ENCODE data around the gene CDH22.

Gene CDH22

GRCh38 chr20:46133886-46134654 lies 174.2 kb downstream of the CDH22 start:
- DNase-seq = no peak

- DNase-seq = peak; percentile 18
These were observed 175.6 kb downstream of the CDH22 start for GRCh38 chr20:46132705-46133120.

- no peak for DNase-seq
These were observed 176.9 kb downstream of the CDH22 start for GRCh38 chr20:46131396-46131795.

GRCh38 chr20:46130534-46130933 lies 177.8 kb downstream of the CDH22 start:
- peak; percentile 80 for DNase-seq

- DNase-seq = peak; percentile 96
These were observed 178.3 kb downstream of the CDH22 start for GRCh38 chr20:46129955-46130481.

GRCh38 chr20:46128310-46129151 lies 179.8 kb downstream of the CDH22 start:
- no peak for DNase-seq

GRCh38 chr20:46127396-46128010 lies 180.8 kb downstream of the CDH22 start:
- DNase-seq = no peak

GRCh38 chr20:46126440-46127056 lies 181.8 kb downstream of the CDH22 start:
- DNase-seq = no peak
